ENCODE results near the gene UBA1. TPM values are rescaled to one million over a fixed set of nuclear protein-coding genes. Genes with fewer than 3 reads are reported as not detected.

Gene UBA1
- total RNA-seq, 4 donors from 2014 or later = 145 to 182 (median 163) TPM

DNA sequence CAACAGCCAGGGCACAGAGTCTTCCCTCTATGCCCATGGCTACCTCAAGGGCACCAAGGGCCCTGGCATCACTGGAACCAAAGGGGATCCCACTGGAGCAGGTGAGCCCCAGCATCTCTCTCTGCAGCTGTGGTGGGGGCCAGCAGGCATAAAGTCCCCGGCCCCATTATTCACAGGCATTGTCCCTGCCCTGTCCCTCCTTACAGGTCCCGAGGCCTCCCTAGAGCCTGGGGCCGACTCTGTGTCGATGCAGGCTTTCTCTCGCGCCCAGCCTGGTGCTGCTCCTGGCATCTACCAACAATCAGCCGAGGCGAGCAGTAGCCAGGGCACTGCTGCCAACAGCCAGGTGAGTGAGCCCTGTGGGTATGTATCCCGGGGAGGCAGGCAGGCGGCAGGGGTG, 12.3 kb upstream of the UBA1 start:
- intact Hi-C loops (cut with DNase I; ENCODE audit: low total_unique reads) = no loop called here
- Histone ChIP-seq H3K4me1 (no peaks in the 10 kb centered on the region), H3K9me3 (no peaks in the 10 kb centered on the region), H3K36me3 (peaks cover 0 to 7% (median 3%) of the 10 kb centered on the region in 4 donors), H3K27me3 (no peaks in the 10 kb centered on the region), H3K27ac (no peak overlapping the region), H3K4me3 (no peak overlapping the region)
- in situ Hi-C loops (cut with MboI; ENCODE audit: low pct_ligation_motif_present in 1 of 4, low pct_unique_long_range_greater_than_20kb in 1 of 4, low sequenced_read_pairs in 3 of 4) = loop anchor here in 3 of 4 donors (25.0 kb wide), 2 partner anchors 206 to 331 kb away; no protein-coding TSS in a partner anchor
- DNase-seq = no peak
- WGBS, 2 donors (ENCODE audit: low coverage in 1 of 2) = 89% methylated on average over 7 of the region's 10 CpGs; no CpG with 5 or more reads in 1 of the 2 donors
- TF ChIP-seq, protein P1, sequence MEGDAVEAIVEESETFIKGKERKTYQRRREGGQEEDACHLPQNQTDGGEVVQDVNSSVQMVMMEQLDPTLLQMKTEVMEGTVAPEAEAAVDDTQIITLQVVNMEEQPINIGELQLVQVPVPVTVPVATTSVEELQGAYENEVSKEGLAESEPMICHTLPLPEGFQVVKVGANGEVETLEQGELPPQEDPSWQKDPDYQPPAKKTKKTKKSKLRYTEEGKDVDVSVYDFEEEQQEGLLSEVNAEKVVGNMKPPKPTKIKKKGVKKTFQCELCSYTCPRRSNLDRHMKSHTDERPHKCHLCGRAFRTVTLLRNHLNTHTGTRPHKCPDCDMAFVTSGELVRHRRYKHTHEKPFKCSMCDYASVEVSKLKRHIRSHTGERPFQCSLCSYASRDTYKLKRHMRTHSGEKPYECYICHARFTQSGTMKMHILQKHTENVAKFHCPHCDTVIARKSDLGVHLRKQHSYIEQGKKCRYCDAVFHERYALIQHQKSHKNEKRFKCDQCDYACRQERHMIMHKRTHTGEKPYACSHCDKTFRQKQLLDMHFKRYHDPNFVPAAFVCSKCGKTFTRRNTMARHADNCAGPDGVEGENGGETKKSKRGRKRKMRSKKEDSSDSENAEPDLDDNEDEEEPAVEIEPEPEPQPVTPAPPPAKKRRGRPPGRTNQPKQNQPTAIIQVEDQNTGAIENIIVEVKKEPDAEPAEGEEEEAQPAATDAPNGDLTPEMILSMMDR (IDR thresholded peaks at IDR 0.05) = no peak
- TF ChIP-seq POLR2AphosphoS5 (IDR thresholded peaks at IDR 0.05) (no peak), EP300 (IDR thresholded peaks at IDR 0.05; ENCODE audit: low read depth) (no peak), POLR2A (IDR thresholded peaks at IDR 0.05) (no peak)

DNA sequence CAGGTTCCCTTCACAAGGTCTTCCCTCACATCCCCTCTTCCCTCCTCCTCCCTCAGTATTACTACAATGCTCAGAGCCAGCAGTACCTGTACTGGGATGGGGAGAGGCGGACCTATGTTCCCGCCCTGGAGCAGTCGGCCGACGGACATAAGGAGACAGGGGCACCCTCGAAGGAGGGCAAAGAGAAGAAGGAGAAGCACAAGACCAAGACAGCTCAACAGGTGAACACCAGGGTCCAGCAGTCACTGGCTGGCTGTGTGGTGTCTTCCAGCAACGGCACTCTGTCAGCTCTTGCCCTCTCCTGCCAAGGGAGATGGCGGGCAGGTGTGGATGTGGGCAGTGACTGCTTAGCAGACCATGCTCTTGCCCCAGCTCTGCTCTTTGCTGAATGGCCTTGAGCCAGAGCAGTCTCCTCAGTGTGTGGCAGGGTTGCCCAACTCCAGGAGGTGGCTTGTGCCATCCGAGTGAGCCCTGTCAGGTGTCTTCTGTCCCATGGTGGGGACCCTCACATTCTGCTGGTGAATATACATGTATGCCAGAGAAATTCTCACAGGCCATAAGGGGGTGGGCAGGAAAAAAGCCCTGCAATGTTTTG, 11.4 kb upstream of the UBA1 start:
- Histone ChIP-seq H3K27ac (no peak overlapping the region), H3K27me3 (no peaks in the 10 kb centered on the region), H3K4me1 (no peaks in the 10 kb centered on the region), H3K4me3 (no peak overlapping the region), H3K9me3 (no peaks in the 10 kb centered on the region), H3K36me3 (peaks cover 0 to 7% (median 3%) of the 10 kb centered on the region in 4 donors)
- in situ Hi-C loops (cut with MboI; ENCODE audit: low pct_ligation_motif_present in 1 of 4, low pct_unique_long_range_greater_than_20kb in 1 of 4, low sequenced_read_pairs in 3 of 4) = loop anchor here in 3 of 4 donors (25.0 kb wide), 2 partner anchors 205 to 330 kb away; no protein-coding TSS in a partner anchor
- WGBS, 2 donors (ENCODE audit: low coverage in 1 of 2) = 95% methylated on average over 9 of the region's 9 CpGs; no CpG with 5 or more reads in 1 of the 2 donors
- no peak for DNase-seq
- TF ChIP-seq POLR2AphosphoS5 (IDR thresholded peaks at IDR 0.05) = no peak
- no peak for TF ChIP-seq EP300 (IDR thresholded peaks at IDR 0.05; ENCODE audit: low read depth)
- TF ChIP-seq, protein P1 (IDR thresholded peaks at IDR 0.05) = no peak
- TF ChIP-seq POLR2A (IDR thresholded peaks at IDR 0.05) = no peak
- intact Hi-C loops (cut with DNase I; ENCODE audit: low total_unique reads) = no loop called here

DNA sequence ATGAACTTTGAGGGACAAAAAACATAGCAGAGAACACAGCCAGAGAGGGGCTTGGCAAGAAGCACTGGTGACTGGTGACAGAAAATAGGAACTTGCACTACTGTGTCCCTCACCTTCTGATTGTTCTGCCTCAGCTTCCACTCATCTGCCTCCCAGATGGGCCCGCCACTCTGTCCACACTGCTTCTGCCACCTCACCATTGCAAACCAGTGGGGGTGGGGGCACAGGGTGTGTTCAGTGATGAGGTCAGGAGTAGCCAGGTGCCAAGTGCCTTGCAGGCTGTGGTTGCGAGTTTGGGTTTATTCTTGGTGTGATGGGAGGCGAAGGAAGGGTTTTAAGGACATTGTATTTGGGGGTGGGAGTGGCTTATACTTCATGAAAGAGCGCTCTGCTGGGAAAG, 9.1 kb upstream of the UBA1 start:
- Histone ChIP-seq H3K4me3 (no peak overlapping the region), H3K27me3 (no peaks in the 10 kb centered on the region), H3K4me1 (no peaks in the 10 kb centered on the region), H3K36me3 (peaks cover 0 to 7% (median 3%) of the 10 kb centered on the region in 4 donors), H3K27ac (no peak overlapping the region), H3K9me3 (no peaks in the 10 kb centered on the region)
- no peak for TF ChIP-seq EP300 (IDR thresholded peaks at IDR 0.05; ENCODE audit: low read depth)
- TF ChIP-seq, protein P1 (IDR thresholded peaks at IDR 0.05) = no peak
- no peak for TF ChIP-seq POLR2A (IDR thresholded peaks at IDR 0.05)
- TF ChIP-seq POLR2AphosphoS5 (IDR thresholded peaks at IDR 0.05) = no peak
- DNase-seq = no peak
- in situ Hi-C loops (cut with MboI; ENCODE audit: low pct_ligation_motif_present in 1 of 4, low pct_unique_long_range_greater_than_20kb in 1 of 4, low sequenced_read_pairs in 3 of 4) = loop anchor here in 3 of 4 donors (25.0 kb wide), 2 partner anchors 203 to 328 kb away; no protein-coding TSS in a partner anchor
- intact Hi-C loops (cut with DNase I; ENCODE audit: low total_unique reads) = no loop called here
- WGBS, 2 donors (ENCODE audit: low coverage in 1 of 2) = 86% methylated on average over 4 of the region's 4 CpGs; no CpG with 5 or more reads in 1 of the 2 donors

DNA sequence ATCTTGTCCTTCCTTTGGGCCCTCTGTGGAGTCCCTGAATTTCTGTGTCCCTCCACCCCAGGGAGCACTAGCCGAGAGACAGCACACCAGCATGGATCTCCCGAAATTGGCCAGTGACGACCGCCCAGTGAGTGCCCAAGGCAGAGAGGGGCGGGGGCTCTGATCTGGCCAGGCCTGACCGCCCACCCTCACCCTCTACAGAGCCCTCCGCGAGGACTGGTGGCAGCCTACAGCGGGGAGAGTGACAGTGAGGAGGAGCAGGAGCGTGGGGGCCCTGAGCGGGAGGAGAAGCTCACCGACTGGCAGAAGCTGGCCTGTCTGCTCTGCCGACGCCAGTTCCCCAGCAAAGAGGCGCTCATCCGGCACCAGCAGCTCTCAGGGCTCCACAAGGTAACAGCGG, 8.4 kb upstream of the UBA1 start:
- Histone ChIP-seq H3K4me3 (no peak overlapping the region), H3K4me1 (no peaks in the 10 kb centered on the region), H3K27me3 (no peaks in the 10 kb centered on the region), H3K36me3 (peaks cover 0 to 7% (median 3%) of the 10 kb centered on the region in 4 donors), H3K27ac (no peak overlapping the region), H3K9me3 (no peaks in the 10 kb centered on the region)
- TF ChIP-seq EP300 (IDR thresholded peaks at IDR 0.05; ENCODE audit: low read depth) = no peak
- no peak for TF ChIP-seq POLR2AphosphoS5 (IDR thresholded peaks at IDR 0.05)
- TF ChIP-seq POLR2A (IDR thresholded peaks at IDR 0.05) = no peak
- TF ChIP-seq, protein P1 (IDR thresholded peaks at IDR 0.05) = no peak
- intact Hi-C loops (cut with DNase I; ENCODE audit: low total_unique reads) = no loop called here
- no peak for DNase-seq
- 84% methylated on average over 17 of the region's 17 CpGs; no CpG with 5 or more reads in 1 of the 2 donors for WGBS, 2 donors (ENCODE audit: low coverage in 1 of 2)
- in situ Hi-C loops (cut with MboI; ENCODE audit: low pct_ligation_motif_present in 1 of 4, low pct_unique_long_range_greater_than_20kb in 1 of 4, low sequenced_read_pairs in 3 of 4) = loop anchor here in 3 of 4 donors (25.0 kb wide), 2 partner anchors 202 to 327 kb away; no protein-coding TSS in a partner anchor
